ENCODE data around the gene MAN1A1. TPM values are rescaled to one million over a fixed set of nuclear protein-coding genes. Genes with fewer than 3 reads are reported as not detected.

MAN1A1 gene
- total and polyA plus RNA-seq, 10 donors: 6.0 to 148 (median 93.5) TPM

- Histone ChIP-seq H3K27ac (no peak overlapping the region), H3K36me3 (peaks cover 0 to 42% (median 13%) of the 10 kb centered on the region in 6 donors), H3K9me3 (no peaks in the 10 kb centered on the region), H3K4me1 (peaks cover 0 to 8% (median 0%) of the 10 kb centered on the region in 6 donors), H3K4me3 (no peak overlapping the region), H3K27me3 (replicated peaks in 1 of 7) (no peaks in the 10 kb centered on the region)
- no peak for TF ChIP-seq CTCF (IDR thresholded peaks at IDR 0.05 in 8 of 11, conservative IDR thresholded peaks at IDR 0.05 in 3 of 11)
- no peak for TF ChIP-seq POLR2A (IDR thresholded peaks at IDR 0.05)
- no peak for TF ChIP-seq POLR2AphosphoS5 (IDR thresholded peaks at IDR 0.05)
- no peak for DNase-seq
- WGBS, 5 donors: 95 to 100% (median 98%) methylated on average over 1 of the region's 1 CpG
- intact Hi-C loops (cut with DNase I; ENCODE audit: low total_unique reads): no loop called here
Observed at GRCh38 chr6:119301429-119301828, 48.1 kb downstream of the MAN1A1 start.

GRCh38 chr6:119299694-119300093 lies 49.9 kb downstream of the MAN1A1 start:
- no peak overlapping the region for H3K4me3 ChIP-seq
- intact Hi-C loops (cut with DNase I; ENCODE audit: low total_unique reads): no loop called here
- no peaks in the 10 kb centered on the region for H3K9me3 ChIP-seq
- 94 to 98% (median 97%) methylated on average over 2 of the region's 2 CpGs for WGBS, 5 donors
- DNase-seq: no peak
- peaks cover 0 to 35% (median 7%) of the 10 kb centered on the region in 6 donors for H3K36me3 ChIP-seq
- no peaks in the 10 kb centered on the region for H3K27me3 ChIP-seq (replicated peaks in 1 of 7)
- peaks cover 0 to 8% (median 0%) of the 10 kb centered on the region in 6 donors for H3K4me1 ChIP-seq
- no peak for TF ChIP-seq POLR2A (IDR thresholded peaks at IDR 0.05)
- TF ChIP-seq CTCF (IDR thresholded peaks at IDR 0.05 in 8 of 11, conservative IDR thresholded peaks at IDR 0.05 in 3 of 11): no peak
- H3K27ac ChIP-seq: no peak overlapping the region

GRCh38 chr6:119297049-119297448 lies 52.5 kb downstream of the MAN1A1 start:
- intact Hi-C loops (cut with DNase I; ENCODE audit: low total_unique reads): no loop called here
- Histone ChIP-seq H3K36me3 (peaks cover 0 to 27% (median 7%) of the 10 kb centered on the region in 6 donors), H3K4me3 (no peak overlapping the region), H3K27ac (no peak overlapping the region), H3K4me1 (no peaks in the 10 kb centered on the region), H3K27me3 (replicated peaks in 1 of 7) (no peaks in the 10 kb centered on the region), H3K9me3 (no peaks in the 10 kb centered on the region)
- no peak for DNase-seq
- TF ChIP-seq POLR2AphosphoS5 (IDR thresholded peaks at IDR 0.05) (no peak), POLR2A (IDR thresholded peaks at IDR 0.05) (no peak), CTCF (IDR thresholded peaks at IDR 0.05 in 8 of 11, conservative IDR thresholded peaks at IDR 0.05 in 3 of 11) (no peak)

- no peaks in the 10 kb centered on the region for H3K4me1 ChIP-seq
- peaks cover 0 to 21% (median 5%) of the 10 kb centered on the region in 6 donors for H3K36me3 ChIP-seq
- intact Hi-C loops (cut with DNase I; ENCODE audit: low total_unique reads): no loop called here
- no peaks in the 10 kb centered on the region for H3K27me3 ChIP-seq (replicated peaks in 1 of 7)
- no peaks in the 10 kb centered on the region for H3K9me3 ChIP-seq
- H3K27ac ChIP-seq: no peak overlapping the region
- TF ChIP-seq CTCF (IDR thresholded peaks at IDR 0.05 in 8 of 11, conservative IDR thresholded peaks at IDR 0.05 in 3 of 11): no peak
- TF ChIP-seq POLR2AphosphoS5 (IDR thresholded peaks at IDR 0.05): no peak
- TF ChIP-seq POLR2A (IDR thresholded peaks at IDR 0.05): no peak
- DNase-seq: no peak
- H3K4me3 ChIP-seq: no peak overlapping the region
- 63 to 81% (median 69%) methylated on average over 4 of the region's 4 CpGs for WGBS, 5 donors
Observed at GRCh38 chr6:119296036-119297035, 53.2 kb downstream of the MAN1A1 start.

Measured in spleen (tissue), 11 donors.